Choroid plexus epithelial cell (primary cell): ENCODE measurements around the gene GABARAPL1.
"Not testable (repeated sequence)": the region's sequence is repeated elsewhere in the genome, so short reads cannot be mapped to it uniquely, and the experiment has no call there.

Experiments
- DNase-seq: peaks from one replicate; pipeline ENCODE4 v3.0.0-alpha.2; 2010; ENCODE audit warnings: low read depth
- H3K4me3 ChIP-seq: 2 replicates; pipeline ENCODE4 v1.5.1; 2011; ENCODE audit warnings: low read depth, mild to moderate bottlenecking, control low read depth, low read length, moderate library complexity
- CTCF ChIP-seq: conservative IDR thresholded peaks from 2 replicates; pipeline ENCODE4 v1.5.1; 2011; ENCODE audit warnings: low read depth, mild to moderate bottlenecking, control low read depth, inconsistent platforms, low read length, moderate library complexity

The GABARAPL1 gene

GRCh38 chr12:10221846-10222245, 9.2 kb downstream of the GABARAPL1 start:
- DNase-seq = no peak
- H3K4me3 ChIP-seq = no peak overlapping the region
- no peak for TF ChIP-seq CTCF

- no peak overlapping the region for H3K4me3 ChIP-seq
- no peak for DNase-seq
- no peak for TF ChIP-seq CTCF
Observed at GRCh38 chr12:10223208-10223607, 10.5 kb downstream of the GABARAPL1 start.

GRCh38 chr12:10225426-10225825, 12.7 kb downstream of the GABARAPL1 start:
- not testable (repeated sequence) for H3K4me3 ChIP-seq, DNase-seq

- DNase-seq = no peak
- H3K4me3 ChIP-seq = no peak overlapping the region
- TF ChIP-seq CTCF = no peak
Observed at GRCh38 chr12:10226086-10226485, 13.4 kb downstream of the GABARAPL1 start.

GRCh38 chr12:10226731-10227130, 14.1 kb downstream of the GABARAPL1 start:
- TF ChIP-seq CTCF = no peak
- no peak overlapping the region for H3K4me3 ChIP-seq
- no peak for DNase-seq

- no peak for DNase-seq
- H3K4me3 ChIP-seq = no peak overlapping the region
- TF ChIP-seq CTCF = no peak
Observed at GRCh38 chr12:10227648-10228047, 15.0 kb downstream of the GABARAPL1 start.

- no peak overlapping the region for H3K4me3 ChIP-seq
- no peak for TF ChIP-seq CTCF
- DNase-seq = no peak
Observed at GRCh38 chr12:10234562-10234961, 21.9 kb downstream of the GABARAPL1 start.
